CD4-positive, alpha-beta T cell (primary cell): ENCODE measurements around the gene NEGR1. TPM values are rescaled to one million over a fixed set of nuclear protein-coding genes. Genes with fewer than 3 reads are reported as not detected.

ENCODE experiments used
- ATAC-seq: fragments of 200-7000 bp; cut with Tn5 transposase; one replicate; pipeline ENCODE4 v1.10.0; 2022; ENCODE audit warnings: mild to moderate bottlenecking; ENCODE audit not compliant: poor library complexity
- CTCF ChIA-PET: fragments of 350-600 bp; sonication (Branson Sonifier 250); formaldehyde crosslinking; loops from one replicate; lab custom pipeline; 2021; ENCODE audit warnings: antibody characterized with exemption, inconsistent platforms; lab: Charles Lee
- POLR2A ChIA-PET: fragments of 350-600 bp; sonication (Branson Sonifier 250); formaldehyde crosslinking; loops from one replicate; lab custom pipeline; 2021; ENCODE audit warnings: antibody characterized with exemption, inconsistent platforms; lab: Charles Lee
- DNase-seq, 14 experiments: peaks; one replicate each; pipeline ENCODE4 v3.0.0-alpha.2; 2013 to 2020; ENCODE audit warnings: mixed read lengths in 2 of 14
- H3K27ac ChIP-seq, 2 donors: one replicate each; pipeline versions ENCODE4 v1.5.1 to v1.7.0; 2013; ENCODE audit warnings: low read length in 2 of 2, low read depth in 1 of 2, mild to moderate bottlenecking in 1 of 2
- H3K27me3 ChIP-seq, 2 experiments: 1 replicate in 1 of 2; 2 replicates in 1 of 2; pipeline versions ENCODE4 v1.6.1 to v1.7.0; 2013; ENCODE audit warnings: low read length in 2 of 2, control low read depth in 1 of 2, mild to moderate bottlenecking in 1 of 2, moderate library complexity in 1 of 2; ENCODE audit not compliant: insufficient read depth in 2 of 2, control insufficient read depth in 1 of 2
- H3K36me3 ChIP-seq: one replicate; pipeline ENCODE4 v1.6.1; 2013; ENCODE audit warnings: low read length, control low read depth; ENCODE audit not compliant: insufficient read depth
- H3K4me1 ChIP-seq: one replicate; pipeline ENCODE4 v1.6.1; 2013; ENCODE audit warnings: low read length, control low read depth; ENCODE audit not compliant: insufficient read depth
- H3K4me3 ChIP-seq: one replicate; pipeline ENCODE4 v1.5.1; 2013; ENCODE audit warnings: mild to moderate bottlenecking, low read length, moderate library complexity
- H3K9me3 ChIP-seq, 2 experiments: 1 replicate in 1 of 2; 2 replicates in 1 of 2; pipeline versions ENCODE4 v1.6.1 to v1.7.0; 2013; ENCODE audit warnings: low read length in 2 of 2, mild to moderate bottlenecking in 2 of 2, control low read depth in 1 of 2, moderate library complexity in 1 of 2; ENCODE audit not compliant: control insufficient read depth in 1 of 2, insufficient read depth in 1 of 2
- H3K27ac Mint-ChIP-seq: one replicate; pipeline ENCODE4 v1.8.0; 2020; ENCODE audit warnings: mixed read lengths
- H3K27me3 Mint-ChIP-seq: one replicate; pipeline ENCODE4 v1.8.0; 2021; ENCODE audit warnings: mixed read lengths
- H3K36me3 Mint-ChIP-seq: one replicate; pipeline ENCODE4 v1.8.0; 2021; ENCODE audit warnings: low read depth, mixed read lengths
- H3K4me1 Mint-ChIP-seq: one replicate; pipeline ENCODE4 v1.8.0; 2021; ENCODE audit warnings: low read depth, mixed read lengths
- H3K4me3 Mint-ChIP-seq: one replicate; pipeline ENCODE4 v1.8.0; 2020; ENCODE audit warnings: mild to moderate bottlenecking, mixed read lengths
- H3K9me3 Mint-ChIP-seq: one replicate; pipeline ENCODE4 v1.8.0; 2020; ENCODE audit warnings: mixed read lengths
- intact Hi-C, 2 experiments: fragments of 100-400 bp; cut with DNase I in 1 of 2; cut with micrococcal nuclease in 1 of 2; formaldehyde crosslinking; loops; one replicate each; pipeline versions ENCODE4 v1.15.1 to v1.9.0; 2023 to 2025; cut with DNase I, micrococcal nuclease
- total RNA-seq, 174 experiments: library from RNA in 2 of 174; stranded (reverse) in 2 of 174; gene quantifications; one replicate each; pipeline ENCODE4 v1.2.3 and lab custom pipeline; 2021 to 2026
- TF ChIP-seq, protein P1 (sequence below): fragments of 200-600 bp; IDR thresholded peaks from one replicate; pipeline ENCODE4 v1.8.0; 2022; ENCODE audit warnings: antibody characterized with exemption, mild to moderate bottlenecking

NEGR1 gene
- total RNA-seq, 2 experiments from 2014 or later, result 0.03 TPM

DNA sequence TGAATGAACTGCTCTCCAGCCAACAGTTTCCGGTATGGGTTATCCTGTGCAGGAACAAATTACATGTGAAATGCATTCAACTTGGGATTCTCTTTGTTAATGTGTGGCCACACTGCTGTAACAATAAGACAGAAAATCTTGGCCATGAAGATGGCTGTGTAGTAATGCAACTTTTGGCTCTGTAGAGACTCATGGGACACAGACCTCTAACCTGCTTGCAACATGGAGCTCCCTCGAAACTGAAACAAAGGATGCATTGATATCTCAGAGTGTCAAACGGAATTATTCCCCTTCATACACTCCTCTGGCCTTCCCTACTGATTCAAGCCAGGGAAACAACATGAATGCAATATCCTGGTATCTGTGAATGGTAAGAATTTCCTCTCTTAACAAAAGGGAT, 642.2 kb downstream of the NEGR1 start:
- Mint-ChIP-seq H3K36me3 (no peaks in the 10 kb centered on the region), H3K27me3 (no peaks in the 10 kb centered on the region), H3K9me3 (no peaks in the 10 kb centered on the region), H3K4me3 (no peak overlapping the region), H3K4me1 (no peaks in the 10 kb centered on the region), H3K27ac (no peak overlapping the region)
- Histone ChIP-seq H3K27ac (no peak overlapping the region), H3K4me3 (no peak overlapping the region), H3K27me3 (no peaks in the 10 kb centered on the region), H3K36me3 (no peaks in the 10 kb centered on the region), H3K9me3 (peaks cover 0 to 5% of the 10 kb centered on the region in 2 experiments), H3K4me1 (no peaks in the 10 kb centered on the region)
- TF ChIP-seq, protein P1, sequence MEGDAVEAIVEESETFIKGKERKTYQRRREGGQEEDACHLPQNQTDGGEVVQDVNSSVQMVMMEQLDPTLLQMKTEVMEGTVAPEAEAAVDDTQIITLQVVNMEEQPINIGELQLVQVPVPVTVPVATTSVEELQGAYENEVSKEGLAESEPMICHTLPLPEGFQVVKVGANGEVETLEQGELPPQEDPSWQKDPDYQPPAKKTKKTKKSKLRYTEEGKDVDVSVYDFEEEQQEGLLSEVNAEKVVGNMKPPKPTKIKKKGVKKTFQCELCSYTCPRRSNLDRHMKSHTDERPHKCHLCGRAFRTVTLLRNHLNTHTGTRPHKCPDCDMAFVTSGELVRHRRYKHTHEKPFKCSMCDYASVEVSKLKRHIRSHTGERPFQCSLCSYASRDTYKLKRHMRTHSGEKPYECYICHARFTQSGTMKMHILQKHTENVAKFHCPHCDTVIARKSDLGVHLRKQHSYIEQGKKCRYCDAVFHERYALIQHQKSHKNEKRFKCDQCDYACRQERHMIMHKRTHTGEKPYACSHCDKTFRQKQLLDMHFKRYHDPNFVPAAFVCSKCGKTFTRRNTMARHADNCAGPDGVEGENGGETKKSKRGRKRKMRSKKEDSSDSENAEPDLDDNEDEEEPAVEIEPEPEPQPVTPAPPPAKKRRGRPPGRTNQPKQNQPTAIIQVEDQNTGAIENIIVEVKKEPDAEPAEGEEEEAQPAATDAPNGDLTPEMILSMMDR, result no peak
- ChIA-PET CTCF (no interaction called here), POLR2A (no interaction called here)
- ATAC-seq, result no peak
- DNase-seq, result no peak
- intact Hi-C loops, result no loop called here

DNA sequence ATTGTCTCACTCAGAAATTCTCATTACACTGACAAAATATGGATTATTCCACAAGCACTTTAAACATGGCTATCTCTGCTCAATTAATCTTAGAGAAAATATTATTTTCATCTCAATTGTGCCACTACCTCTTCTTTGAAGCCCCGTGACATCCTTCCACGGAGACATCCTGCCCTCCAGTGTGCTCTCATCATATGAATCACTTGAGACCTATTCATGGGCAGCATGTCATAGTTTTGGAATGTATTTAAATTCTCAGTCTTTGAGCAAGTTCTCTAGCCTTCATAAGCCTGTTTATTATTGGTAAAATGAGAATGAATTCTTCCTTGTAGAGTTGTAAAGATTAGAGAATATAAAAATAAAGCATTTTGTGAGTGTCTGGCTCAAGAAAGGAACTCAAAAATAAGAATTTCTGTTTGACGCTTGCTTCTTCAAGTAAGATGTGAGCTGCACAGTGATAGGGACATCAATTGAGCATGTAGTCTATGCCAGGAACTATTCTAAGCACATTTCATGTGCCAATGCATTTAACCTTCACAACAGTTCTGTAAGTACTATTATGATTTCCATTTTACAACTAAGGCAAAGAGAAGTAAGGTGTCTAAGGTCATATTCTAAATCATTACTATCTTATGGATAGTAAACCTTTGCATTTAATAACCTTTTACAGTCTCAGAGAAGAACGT, 644.1 kb downstream of the NEGR1 start:
- Mint-ChIP-seq H3K27ac (no peak overlapping the region), H3K4me1 (no peaks in the 10 kb centered on the region)
- CTCF ChIA-PET, result no interaction called here

DNA sequence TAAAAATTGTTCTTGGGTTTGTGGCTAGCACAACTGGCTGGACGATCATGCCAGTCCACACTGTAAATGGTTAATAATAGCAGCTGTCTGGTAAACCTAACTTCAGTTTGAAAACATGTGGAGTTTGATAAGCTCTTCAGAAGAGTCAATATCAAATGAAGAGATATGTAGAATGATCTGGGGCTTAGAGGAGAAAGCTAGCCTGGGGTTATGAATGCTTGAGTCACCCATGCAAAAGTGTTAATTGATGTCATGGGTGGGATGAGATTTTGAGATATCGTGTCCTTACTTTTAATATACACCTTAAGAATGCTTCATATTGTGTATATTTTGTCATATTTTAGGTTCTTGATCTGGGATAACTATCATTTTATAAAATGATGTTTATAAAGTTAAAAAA, 646.8 kb downstream of the NEGR1 start:
- Histone ChIP-seq H3K27me3 (no peaks in the 10 kb centered on the region), H3K27ac (no peak overlapping the region), H3K4me3 (no peak overlapping the region), H3K9me3 (no peaks in the 10 kb centered on the region), H3K36me3 (no peaks in the 10 kb centered on the region), H3K4me1 (no peaks in the 10 kb centered on the region)
- Mint-ChIP-seq H3K27ac (no peak overlapping the region), H3K4me3 (no peak overlapping the region), H3K36me3 (no peaks in the 10 kb centered on the region), H3K9me3 (no peaks in the 10 kb centered on the region), H3K27me3 (no peaks in the 10 kb centered on the region), H3K4me1 (no peaks in the 10 kb centered on the region)
- POLR2A ChIA-PET, result no interaction called here
- ATAC-seq (no peak), DNase-seq (no peak)
- CTCF ChIA-PET, result no interaction called here
- TF ChIP-seq, protein P1, result no peak
- intact Hi-C loops, result no loop called here

More for the DNA sequence above, 644.1 kb downstream of the NEGR1 start:
- Mint-ChIP-seq H3K36me3 (no peaks in the 10 kb centered on the region), H3K27me3 (no peaks in the 10 kb centered on the region), H3K9me3 (no peaks in the 10 kb centered on the region), H3K4me3 (no peak overlapping the region)
- POLR2A ChIA-PET, result no interaction called here
- Histone ChIP-seq H3K36me3 (no peaks in the 10 kb centered on the region), H3K27me3 (no peaks in the 10 kb centered on the region), H3K4me3 (no peak overlapping the region), H3K4me1 (no peaks in the 10 kb centered on the region), H3K27ac (no peak overlapping the region), H3K9me3 (peaks cover 0 to 5% of the 10 kb centered on the region in 2 experiments)
- no peak for ATAC-seq
- no peak for DNase-seq
- TF ChIP-seq, protein P1, result no peak
- intact Hi-C loops, result no loop called here
